ENCODE data around the gene PRKG1.

The PRKG1 gene

DNA sequence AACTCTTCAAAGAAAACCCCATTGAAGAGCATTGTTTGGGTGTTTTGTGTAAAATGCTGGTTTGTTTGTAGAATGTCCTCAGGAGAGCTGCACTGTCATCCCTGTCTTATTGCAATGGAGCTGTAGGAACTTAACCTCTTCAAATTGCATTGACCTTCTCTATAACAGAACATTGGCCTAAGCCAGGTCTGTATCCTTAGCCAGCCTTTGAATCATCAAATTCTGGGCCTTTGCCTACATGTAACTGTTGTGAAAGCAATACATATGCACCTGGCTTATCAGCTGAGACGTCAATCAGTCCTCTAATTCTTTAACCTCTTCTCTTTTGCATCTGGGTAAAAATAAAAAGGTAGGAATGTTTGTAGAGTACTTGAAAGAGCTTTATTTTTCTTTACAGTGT lies 429.1 kb downstream of the PRKG1 start:
- Histone ChIP-seq H3K27ac (replicated peaks) (no peak overlapping the region), H3K27me3 (ENCODE audit: insufficient read depth, poor library complexity, severe bottlenecking) (no peaks in the 10 kb centered on the region), H3K4me3 (replicated peaks; ENCODE audit: insufficient read depth, low read length) (no peak overlapping the region)
- no peak for TF ChIP-seq SPI1 (IDR thresholded peaks at IDR 0.05; ENCODE audit: borderline replicate concordance, low read depth)
- DNase-seq (ENCODE audit: low read depth in 1 of 2, low spot score in 1 of 2): no peak

DNA sequence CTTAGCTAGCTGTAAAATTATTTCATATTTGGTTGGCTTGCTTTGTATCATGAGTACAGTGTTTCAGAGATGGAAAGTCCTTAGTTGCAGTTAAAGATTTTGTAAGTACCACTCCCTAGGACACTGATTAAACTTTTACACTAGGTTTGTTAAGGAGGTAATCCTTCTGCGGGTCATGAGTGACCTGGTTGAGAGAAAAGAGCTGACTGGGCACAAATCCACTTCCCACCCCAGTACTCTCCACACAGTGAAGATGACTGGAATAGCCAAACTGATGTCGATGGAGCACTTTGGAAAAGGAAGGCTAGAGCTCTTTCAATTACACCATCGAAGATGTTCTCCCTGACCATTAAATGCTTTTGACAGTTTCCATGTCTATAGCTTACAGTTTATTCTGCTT lies 433.2 kb downstream of the PRKG1 start:
- H3K27ac ChIP-seq (replicated peaks): no peak overlapping the region
- TF ChIP-seq SPI1 (IDR thresholded peaks at IDR 0.05; ENCODE audit: borderline replicate concordance, low read depth): no peak
- no peak for TF ChIP-seq REST (IDR thresholded peaks at IDR 0.05; ENCODE audit: insufficient replicate concordance, low read depth)
- no peak for TF ChIP-seq CTCF (IDR thresholded peaks at IDR 0.05; ENCODE audit: insufficient read depth, low read length)
- TF ChIP-seq POLR2AphosphoS5 (IDR thresholded peaks at IDR 0.05; ENCODE audit: low read depth): no peak
- TF ChIP-seq GABPA (IDR thresholded peaks at IDR 0.05; ENCODE audit: low read depth): no peak
- H3K4me3 ChIP-seq (replicated peaks; ENCODE audit: insufficient read depth, low read length): no peak overlapping the region
- no peak for DNase-seq (ENCODE audit: low read depth in 1 of 2, low spot score in 1 of 2)
- H3K27me3 ChIP-seq (ENCODE audit: insufficient read depth, poor library complexity, severe bottlenecking): no peaks in the 10 kb centered on the region

GRCh38 chr10:51508156-51508555 lies 433.9 kb downstream of the PRKG1 start:
- TF ChIP-seq POLR2AphosphoS5 (IDR thresholded peaks at IDR 0.05; ENCODE audit: low read depth): no peak
- no peak for TF ChIP-seq CTCF (IDR thresholded peaks at IDR 0.05; ENCODE audit: insufficient read depth, low read length)
- TF ChIP-seq REST (IDR thresholded peaks at IDR 0.05; ENCODE audit: insufficient replicate concordance, low read depth): no peak
- no peak for TF ChIP-seq SPI1 (IDR thresholded peaks at IDR 0.05; ENCODE audit: borderline replicate concordance, low read depth)
- no peak for TF ChIP-seq GABPA (IDR thresholded peaks at IDR 0.05; ENCODE audit: low read depth)
- Histone ChIP-seq H3K4me3 (replicated peaks; ENCODE audit: insufficient read depth, low read length) (no peak overlapping the region), H3K27me3 (ENCODE audit: insufficient read depth, poor library complexity, severe bottlenecking) (no peaks in the 10 kb centered on the region), H3K27ac (replicated peaks) (no peak overlapping the region)
- DNase-seq (ENCODE audit: low read depth in 1 of 2, low spot score in 1 of 2): no peak

GRCh38 chr10:51510231-51510630 lies 435.9 kb downstream of the PRKG1 start:
- Histone ChIP-seq H3K27ac (replicated peaks) (no peak overlapping the region), H3K4me3 (replicated peaks; ENCODE audit: insufficient read depth, low read length) (no peak overlapping the region), H3K27me3 (ENCODE audit: insufficient read depth, poor library complexity, severe bottlenecking) (no peaks in the 10 kb centered on the region)
- TF ChIP-seq REST (IDR thresholded peaks at IDR 0.05; ENCODE audit: insufficient replicate concordance, low read depth): no peak
- TF ChIP-seq POLR2AphosphoS5 (IDR thresholded peaks at IDR 0.05; ENCODE audit: low read depth): no peak
- no peak for TF ChIP-seq SPI1 (IDR thresholded peaks at IDR 0.05; ENCODE audit: borderline replicate concordance, low read depth)
- TF ChIP-seq GABPA (IDR thresholded peaks at IDR 0.05; ENCODE audit: low read depth): no peak
- TF ChIP-seq CTCF (IDR thresholded peaks at IDR 0.05; ENCODE audit: insufficient read depth, low read length): no peak
- DNase-seq (ENCODE audit: low read depth in 1 of 2, low spot score in 1 of 2): no peak

Data from HL-60 (cell line).